ENCODE measurements around the gene MCM9. TPM values are rescaled to one million over a fixed set of nuclear protein-coding genes. Genes with fewer than 3 reads are reported as not detected.

MCM9 gene
- total and polyA plus RNA-seq, 2 donors (not counting 1 experiment from before 2014, with no cell fraction given) = 14.0 to 54.5 TPM

GRCh38 chr6:118899948-118900347 is 35.0 kb downstream of the MCM9 start:
- CTCF ChIA-PET = interaction anchor here (1.1 to 1.2 kb wide), 2 partner anchors 9 to 335 kb away, joined by 3 read pairs; no protein-coding TSS in a partner anchor
- Histone ChIP-seq H3K9ac (ENCODE audit: low read length) (no peak overlapping the region), H2AFZ (ENCODE audit: insufficient read depth, low read depth, low read length, poor library complexity, severe bottlenecking) (no peak overlapping the region), H3K27ac (ENCODE audit: low read length in 2 of 2) (no peak overlapping the region), H3K4me3 (ENCODE audit: control extremely low read depth in 1 of 5, extremely low read depth in 1 of 5, insufficient read depth in 1 of 5, low read depth in 2 of 5, low read length in 4 of 5) (no peak overlapping the region), H4K20me1 (ENCODE audit: control insufficient read depth, insufficient read depth, low read length, poor library complexity, severe bottlenecking) (peaks cover 7% of the 10 kb centered on the region), H3K79me2 (ENCODE audit: control insufficient read depth, insufficient read depth, low read length) (peaks cover 74% of the 10 kb centered on the region), H3K4me2 (replicated peaks; ENCODE audit: low read depth, low read length, poor library complexity, severe bottlenecking) (no peak overlapping the region), H3K27me3 (replicated peaks in 1 of 4; ENCODE audit: control extremely low read depth in 1 of 4, control insufficient read depth in 3 of 4, insufficient read depth in 4 of 4, low read length in 3 of 4) (no peaks in the 10 kb centered on the region), H3K36me3 (replicated peaks in 1 of 2; ENCODE audit: control extremely low read depth in 1 of 2, control insufficient read depth in 1 of 2, extremely low read depth in 1 of 2, insufficient read depth in 2 of 2, low read length in 1 of 2) (peaks cover 3 to 33% of the 10 kb centered on the region in 2 experiments), H3K9me3 (ENCODE audit: control extremely low read depth in 1 of 3, control insufficient read depth in 2 of 3, insufficient read depth in 1 of 3, low read length in 2 of 3) (no peaks in the 10 kb centered on the region), H3K4me1 (ENCODE audit: control insufficient read depth in 2 of 2, insufficient read depth in 2 of 2, low read length in 2 of 2) (peaks cover 6 to 13% of the 10 kb centered on the region in 2 donors)
- H3K4me1 Mint-ChIP-seq = peaks cover 43% of the 10 kb centered on the region
- ATAC-seq (ENCODE audit: low read depth) (no peak), DNase-seq (no peak)
- TF ChIP-seq, protein P1, sequence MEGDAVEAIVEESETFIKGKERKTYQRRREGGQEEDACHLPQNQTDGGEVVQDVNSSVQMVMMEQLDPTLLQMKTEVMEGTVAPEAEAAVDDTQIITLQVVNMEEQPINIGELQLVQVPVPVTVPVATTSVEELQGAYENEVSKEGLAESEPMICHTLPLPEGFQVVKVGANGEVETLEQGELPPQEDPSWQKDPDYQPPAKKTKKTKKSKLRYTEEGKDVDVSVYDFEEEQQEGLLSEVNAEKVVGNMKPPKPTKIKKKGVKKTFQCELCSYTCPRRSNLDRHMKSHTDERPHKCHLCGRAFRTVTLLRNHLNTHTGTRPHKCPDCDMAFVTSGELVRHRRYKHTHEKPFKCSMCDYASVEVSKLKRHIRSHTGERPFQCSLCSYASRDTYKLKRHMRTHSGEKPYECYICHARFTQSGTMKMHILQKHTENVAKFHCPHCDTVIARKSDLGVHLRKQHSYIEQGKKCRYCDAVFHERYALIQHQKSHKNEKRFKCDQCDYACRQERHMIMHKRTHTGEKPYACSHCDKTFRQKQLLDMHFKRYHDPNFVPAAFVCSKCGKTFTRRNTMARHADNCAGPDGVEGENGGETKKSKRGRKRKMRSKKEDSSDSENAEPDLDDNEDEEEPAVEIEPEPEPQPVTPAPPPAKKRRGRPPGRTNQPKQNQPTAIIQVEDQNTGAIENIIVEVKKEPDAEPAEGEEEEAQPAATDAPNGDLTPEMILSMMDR (IDR thresholded peaks at IDR 0.05) = no peak
- no peak for TF ChIP-seq EZH2 (IDR thresholded peaks at IDR 0.05; ENCODE audit: borderline replicate concordance, insufficient read depth, low read depth, low read length, poor library complexity, severe bottlenecking)
- intact Hi-C loops (cut with micrococcal nuclease) = loop anchor here (5.0 to 10.0 kb wide), 2 partner anchors 178 to 335 kb away; no protein-coding TSS in a partner anchor
- H3K27me3 Mint-ChIP-seq = no peaks in the 10 kb centered on the region
- 100% methylated on average over 1 of the region's 6 CpGs for WGBS (ENCODE audit: insufficient coverage)
- no peaks in the 10 kb centered on the region for H3K9me3 Mint-ChIP-seq (ENCODE audit: insufficient read depth)
- no peak overlapping the region for H3K4me3 Mint-ChIP-seq
- H3K27ac Mint-ChIP-seq = no peak overlapping the region
- POLR2A ChIA-PET = no interaction called here

DNA sequence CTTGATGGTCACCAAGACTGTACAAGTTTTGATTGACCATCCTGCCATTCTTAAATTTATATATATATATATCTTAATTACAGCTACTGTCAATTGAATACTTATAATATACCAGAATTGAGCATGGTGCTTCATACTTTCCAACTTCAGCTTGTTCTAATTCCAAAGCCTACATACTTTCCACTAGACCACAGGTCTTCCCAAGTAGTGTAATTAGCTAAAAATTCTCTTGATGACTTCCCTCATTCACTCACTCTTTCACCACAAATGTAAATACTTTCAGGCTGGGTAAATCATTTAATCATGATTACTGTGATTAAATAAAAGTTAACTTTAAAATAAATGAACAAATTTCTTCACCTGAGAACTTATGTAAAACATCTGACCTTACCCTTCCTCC is 37.6 kb downstream of the MCM9 start:
- Histone ChIP-seq H3K79me2 (ENCODE audit: control insufficient read depth, insufficient read depth, low read length) (peaks cover 65% of the 10 kb centered on the region), H2AFZ (ENCODE audit: insufficient read depth, low read depth, low read length, poor library complexity, severe bottlenecking) (no peak overlapping the region), H3K9me3 (ENCODE audit: control extremely low read depth in 1 of 3, control insufficient read depth in 2 of 3, insufficient read depth in 1 of 3, low read length in 2 of 3) (no peaks in the 10 kb centered on the region), H3K4me1 (ENCODE audit: control insufficient read depth in 2 of 2, insufficient read depth in 2 of 2, low read length in 2 of 2) (peaks cover 10 to 20% of the 10 kb centered on the region in 2 donors), H3K4me2 (replicated peaks; ENCODE audit: low read depth, low read length, poor library complexity, severe bottlenecking) (no peak overlapping the region), H3K27me3 (replicated peaks in 1 of 4; ENCODE audit: control extremely low read depth in 1 of 4, control insufficient read depth in 3 of 4, insufficient read depth in 4 of 4, low read length in 3 of 4) (no peaks in the 10 kb centered on the region), H3K4me3 (ENCODE audit: control extremely low read depth in 1 of 5, extremely low read depth in 1 of 5, insufficient read depth in 1 of 5, low read depth in 2 of 5, low read length in 4 of 5) (no peak overlapping the region), H3K9ac (ENCODE audit: low read length) (no peak overlapping the region), H4K20me1 (ENCODE audit: control insufficient read depth, insufficient read depth, low read length, poor library complexity, severe bottlenecking) (peaks cover 7% of the 10 kb centered on the region), H3K36me3 (replicated peaks in 1 of 2; ENCODE audit: control extremely low read depth in 1 of 2, control insufficient read depth in 1 of 2, extremely low read depth in 1 of 2, insufficient read depth in 2 of 2, low read length in 1 of 2) (peaks cover 2 to 16% of the 10 kb centered on the region in 2 experiments), H3K27ac (ENCODE audit: low read length in 2 of 2) (no peak overlapping the region)
- no peak for ATAC-seq (ENCODE audit: low read depth)
- Mint-ChIP-seq H3K4me1 (peaks cover 53% of the 10 kb centered on the region), H3K4me3 (no peak overlapping the region), H3K27ac (no peak overlapping the region), H3K9me3 (ENCODE audit: insufficient read depth) (no peaks in the 10 kb centered on the region), H3K27me3 (no peaks in the 10 kb centered on the region)
- no peak for DNase-seq
- TF ChIP-seq, protein P1 (IDR thresholded peaks at IDR 0.05) = no peak
- no peak for TF ChIP-seq EZH2 (IDR thresholded peaks at IDR 0.05; ENCODE audit: borderline replicate concordance, insufficient read depth, low read depth, low read length, poor library complexity, severe bottlenecking)
- intact Hi-C loops (cut with micrococcal nuclease) = loop anchor here (5.0 to 10.0 kb wide), 2 partner anchors 175 to 333 kb away; no protein-coding TSS in a partner anchor
- ChIA-PET POLR2A (interaction anchor here (0.6 kb wide), 1 partner anchor 18 kb away, joined by 4 read pairs; no protein-coding TSS in a partner anchor), CTCF (interaction anchor here (0.9 to 6.4 kb wide), 9 partner anchors 9 to 332 kb away, joined by 3 to 39 read pairs (median 5); no protein-coding TSS in a partner anchor)
